Amygdala (tissue), 56 donors: Measurements from ENCODE around the gene PLBD1.

Experiments used
- DNase-seq, 56 donors: peaks; one replicate each; lab custom pipeline; 2025; lab: John Stamatoyannopoulos, UW

PLBD1 gene, protein sequence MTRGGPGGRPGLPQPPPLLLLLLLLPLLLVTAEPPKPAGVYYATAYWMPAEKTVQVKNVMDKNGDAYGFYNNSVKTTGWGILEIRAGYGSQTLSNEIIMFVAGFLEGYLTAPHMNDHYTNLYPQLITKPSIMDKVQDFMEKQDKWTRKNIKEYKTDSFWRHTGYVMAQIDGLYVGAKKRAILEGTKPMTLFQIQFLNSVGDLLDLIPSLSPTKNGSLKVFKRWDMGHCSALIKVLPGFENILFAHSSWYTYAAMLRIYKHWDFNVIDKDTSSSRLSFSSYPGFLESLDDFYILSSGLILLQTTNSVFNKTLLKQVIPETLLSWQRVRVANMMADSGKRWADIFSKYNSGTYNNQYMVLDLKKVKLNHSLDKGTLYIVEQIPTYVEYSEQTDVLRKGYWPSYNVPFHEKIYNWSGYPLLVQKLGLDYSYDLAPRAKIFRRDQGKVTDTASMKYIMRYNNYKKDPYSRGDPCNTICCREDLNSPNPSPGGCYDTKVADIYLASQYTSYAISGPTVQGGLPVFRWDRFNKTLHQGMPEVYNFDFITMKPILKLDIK

DNA sequence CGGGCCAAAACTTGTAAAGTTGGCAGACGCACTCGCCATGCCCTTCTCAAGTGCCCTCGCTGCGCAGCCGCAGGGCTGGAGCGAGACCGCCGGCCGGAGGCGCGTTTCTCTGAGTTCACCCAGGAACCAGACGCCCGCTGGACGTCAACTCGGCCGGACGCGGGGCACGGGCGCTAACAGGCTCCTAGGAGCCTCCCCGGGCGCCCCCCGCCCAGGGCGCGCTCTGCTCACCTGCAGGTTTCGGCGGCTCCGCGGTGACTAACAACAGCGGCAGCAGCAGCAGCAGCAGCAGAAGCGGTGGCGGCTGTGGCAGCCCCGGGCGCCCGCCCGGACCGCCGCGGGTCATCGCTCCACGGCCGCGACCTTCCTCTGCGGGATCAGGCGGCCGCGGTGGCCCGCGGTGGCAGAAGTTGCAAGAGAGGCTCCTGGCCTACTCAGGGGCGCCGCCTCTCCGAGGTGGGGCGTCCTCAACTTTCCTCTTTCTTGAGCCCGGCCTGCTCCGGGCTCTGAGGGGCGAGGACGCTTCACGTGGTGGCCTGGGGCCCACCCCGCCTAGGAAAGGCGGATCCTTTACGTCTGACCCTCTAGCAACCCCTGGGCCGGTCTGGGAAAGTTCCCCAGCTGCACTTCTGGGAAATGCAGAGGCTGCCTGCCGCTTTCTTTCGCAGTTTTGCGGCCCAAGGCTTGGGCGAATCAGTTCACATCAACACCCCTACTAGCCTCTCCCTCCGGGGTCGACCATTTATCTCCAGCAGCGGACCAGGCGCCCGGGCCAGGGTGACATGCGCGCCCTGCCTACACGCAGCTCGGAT lies at the start of gene PLBD1:
TSS of gene PLBD1 (minus strand) at position 533 of the 812 bp plus-strand sequence. CDS start at position 346, 187 bp downstream.
- DNase-seq: peak in 36 of 56 donors; percentile 4 to 59 (median 21)

DNA sequence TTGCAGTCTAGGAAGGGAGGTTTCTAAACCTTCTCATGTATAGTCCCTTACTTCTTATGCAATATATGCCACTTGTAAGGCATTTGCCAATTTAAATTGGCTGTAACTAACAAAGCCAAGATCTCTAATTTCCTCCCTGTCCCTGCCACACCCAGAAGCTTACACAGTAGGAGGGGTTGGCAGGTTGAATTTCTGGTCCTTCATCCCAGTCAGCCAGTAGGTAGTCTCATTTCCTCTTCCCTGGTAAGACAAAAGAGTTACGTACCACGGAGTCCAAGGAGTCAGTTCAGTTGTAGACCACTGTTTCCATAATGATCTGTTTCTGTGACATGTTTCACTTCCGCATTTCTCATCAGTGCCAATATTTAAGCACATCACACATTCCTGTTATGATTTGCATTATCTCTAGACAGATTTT lies 47.0 kb upstream of the PLBD1 start:
- DNase-seq: no peak

DNA sequence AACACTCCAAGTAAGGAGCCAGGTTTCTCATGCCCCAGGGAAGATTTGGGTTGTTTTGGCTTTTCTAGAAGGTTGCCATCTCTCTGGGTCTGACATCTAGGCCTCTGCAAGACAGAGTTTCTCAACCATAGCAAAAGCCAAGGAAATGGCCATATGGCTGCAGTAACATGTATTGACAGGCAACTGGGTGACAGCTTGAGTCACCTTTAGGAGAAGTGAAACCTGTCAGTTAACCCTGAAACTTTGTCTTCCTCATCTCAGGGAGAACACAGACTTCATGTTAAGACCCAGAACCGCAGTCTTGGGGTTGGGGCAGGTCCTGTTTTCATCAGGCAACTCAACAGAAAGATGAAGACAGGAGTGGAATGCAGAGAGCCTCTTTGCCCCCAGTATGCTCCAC lies 46.0 kb upstream of the PLBD1 start:
- DNase-seq: no peak

DNA sequence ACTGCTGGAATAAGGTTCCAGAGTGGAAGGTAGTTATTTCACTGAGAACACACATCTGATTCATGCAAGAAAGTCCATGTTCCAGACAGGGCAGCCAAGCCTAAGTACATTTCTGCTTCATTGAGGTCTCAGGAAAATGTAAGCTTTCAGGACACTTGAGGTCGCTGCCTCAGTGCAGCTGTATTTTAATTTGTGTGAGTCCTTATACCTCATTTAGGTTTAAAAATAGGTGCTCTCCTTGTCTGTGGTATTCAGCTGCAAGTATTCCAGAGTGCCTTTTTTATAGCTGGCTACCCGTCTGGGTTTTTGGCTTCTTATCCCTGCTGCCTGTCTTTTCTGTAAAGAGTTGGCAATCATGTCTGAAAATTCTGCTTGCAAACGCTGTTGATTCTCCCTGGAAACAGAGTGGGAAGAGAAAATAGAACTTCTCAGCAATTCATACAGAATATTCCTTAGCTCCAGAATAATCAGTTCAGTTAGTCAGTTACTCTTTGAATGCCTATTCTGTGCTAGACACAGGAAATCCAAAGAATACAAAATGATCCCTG lies 45.3 kb upstream of the PLBD1 start:
- peak in 3 of 56 donors; percentile 2 to 6 (median 3) for DNase-seq

DNA sequence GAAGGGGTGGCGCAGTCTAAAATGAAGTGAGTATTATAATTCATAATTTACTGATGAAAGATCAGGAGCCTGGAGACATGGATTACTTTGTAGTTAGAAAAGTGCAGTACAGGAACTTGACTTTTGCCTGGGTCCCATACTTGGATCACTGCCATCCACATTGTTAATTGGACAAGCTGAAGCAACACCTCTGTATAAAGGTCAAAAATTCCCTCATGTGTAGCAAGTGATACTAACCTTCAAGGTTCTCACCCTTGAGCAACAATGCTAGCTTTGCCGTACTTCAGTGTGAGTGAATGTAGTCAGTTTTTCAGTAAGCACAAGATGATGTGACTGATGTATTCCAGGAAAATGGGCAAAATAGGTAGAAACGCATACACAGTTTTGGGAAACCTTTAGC lies 44.6 kb upstream of the PLBD1 start:
- no peak for DNase-seq

DNA sequence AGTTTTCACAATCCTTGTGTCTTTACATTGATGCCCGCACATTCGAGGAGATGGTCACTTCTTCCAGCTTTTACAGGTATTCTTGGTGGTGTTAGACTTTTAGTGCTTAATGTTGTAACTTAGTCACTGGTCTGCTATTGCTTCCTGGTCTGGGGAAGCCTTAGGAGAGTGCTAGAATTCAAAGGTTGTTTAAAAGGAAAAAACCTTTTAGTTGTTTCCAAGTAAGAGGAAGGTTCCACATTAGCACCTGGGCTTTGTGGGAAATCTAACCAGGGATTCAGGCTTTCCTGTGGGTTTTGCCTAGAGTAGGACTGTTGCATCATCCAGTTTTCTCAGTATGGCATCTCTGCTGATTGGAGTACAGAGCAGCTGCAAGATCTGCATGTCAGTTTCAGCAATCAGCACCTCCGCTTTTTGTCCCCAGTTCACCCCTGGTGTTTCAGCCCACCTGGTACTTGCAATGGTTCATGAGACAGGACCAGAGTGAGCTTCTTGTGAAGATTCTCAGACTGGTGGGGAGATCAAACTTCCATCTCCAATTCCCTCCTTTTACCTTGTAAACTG lies 44.0 kb upstream of the PLBD1 start:
- no peak for DNase-seq

DNA sequence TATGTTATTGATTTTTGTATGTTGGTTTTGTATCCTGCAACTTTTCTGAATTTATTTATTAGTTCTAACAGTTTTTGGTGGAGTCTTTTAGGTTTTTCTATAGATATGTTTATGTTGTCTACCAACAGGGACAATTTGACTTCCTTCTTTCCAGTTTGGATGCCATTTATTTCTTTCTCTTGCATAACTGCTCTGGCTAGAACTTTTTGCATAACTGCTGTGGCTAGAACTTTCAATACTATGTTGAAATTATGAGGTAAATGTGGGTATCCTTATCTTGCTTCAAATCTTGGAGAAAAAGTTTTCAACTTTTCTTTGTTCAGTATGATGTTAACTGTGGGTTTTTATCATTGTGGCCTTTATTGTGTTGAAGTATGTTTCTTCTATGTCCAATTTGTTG lies 39.9 kb upstream of the PLBD1 start:
- no peak for DNase-seq

DNA sequence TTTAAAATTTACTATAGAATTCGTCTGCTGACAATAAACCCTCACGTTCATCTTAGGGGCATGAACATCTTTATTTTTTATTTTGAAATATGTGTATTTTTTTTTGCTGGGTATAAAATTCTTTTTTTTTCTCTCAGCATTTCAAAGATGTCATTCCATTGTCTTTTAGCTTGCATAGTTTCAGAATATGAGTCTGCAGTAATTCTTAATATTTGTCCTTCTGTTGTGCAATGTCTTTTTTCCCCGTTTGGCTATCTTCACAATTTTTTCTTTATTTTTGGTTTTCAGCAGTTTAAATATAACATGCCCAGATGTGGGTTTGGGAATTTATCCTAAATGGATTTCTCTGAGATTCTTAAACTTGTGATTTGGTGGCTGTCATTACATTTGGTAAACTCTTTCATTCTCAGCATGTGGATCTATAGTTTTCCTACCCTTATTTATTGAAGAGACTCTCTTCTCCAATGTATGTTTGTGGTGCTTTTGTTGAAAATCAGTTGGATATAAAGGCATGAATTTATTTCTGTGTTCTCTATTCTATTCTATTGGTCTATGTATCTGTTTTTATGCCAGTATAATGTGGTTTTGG lies 37.8 kb upstream of the PLBD1 start:
- no peak for DNase-seq

DNA sequence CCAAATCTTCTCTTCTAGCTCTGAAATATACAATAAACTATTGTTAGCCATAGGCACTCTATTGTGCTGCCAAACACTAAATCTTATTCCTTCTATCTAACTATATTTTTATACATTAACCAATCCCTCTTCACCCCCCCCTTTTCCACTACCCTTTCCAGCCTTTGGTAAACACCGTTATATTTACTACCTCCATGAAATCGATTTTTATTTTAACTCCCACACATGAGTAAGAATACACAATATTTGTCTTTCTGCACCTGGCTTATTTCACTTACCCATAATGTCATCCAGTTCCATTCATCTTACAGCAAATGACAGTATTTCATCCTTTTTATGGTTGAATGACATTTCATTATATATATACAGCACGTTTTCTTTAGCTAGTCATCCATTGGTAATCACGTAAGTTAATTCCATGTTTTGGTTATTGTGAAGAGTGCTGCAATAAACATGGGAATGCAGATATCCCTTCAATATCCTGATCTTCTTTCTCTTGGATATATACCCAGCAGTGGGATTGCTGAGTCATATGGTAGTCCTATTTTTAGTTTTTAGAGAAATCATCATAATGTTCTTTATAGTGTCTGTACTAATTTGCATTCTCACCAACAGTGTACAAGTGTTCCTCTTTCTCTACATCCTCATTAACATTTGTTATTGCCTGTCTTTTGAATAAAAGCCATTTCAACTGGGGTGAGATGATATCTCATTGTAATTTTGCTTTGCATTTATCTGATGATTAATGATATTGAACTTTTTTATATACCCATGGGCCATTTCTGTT lies 34.2 kb upstream of the PLBD1 start:
- no peak for DNase-seq

DNA sequence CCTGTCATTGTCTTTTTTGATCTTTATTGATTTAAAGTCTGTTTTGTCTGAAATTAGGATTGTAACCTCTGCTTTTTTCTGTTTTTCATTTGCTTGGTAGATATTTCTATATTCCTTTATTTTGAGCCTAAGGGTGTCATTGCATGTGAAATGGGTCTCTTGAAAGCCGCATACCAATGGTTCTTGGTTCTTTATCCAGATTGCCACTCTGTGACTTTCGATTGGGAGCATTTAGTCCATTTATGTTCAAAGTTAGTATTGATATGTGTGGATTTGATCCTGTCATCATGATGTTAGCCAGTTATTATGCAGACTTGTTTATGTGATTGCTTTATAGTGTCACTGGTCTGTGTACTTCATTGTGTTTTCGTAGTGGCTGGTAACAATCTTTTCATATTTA lies 29.8 kb upstream of the PLBD1 start:
- DNase-seq: no peak

DNA sequence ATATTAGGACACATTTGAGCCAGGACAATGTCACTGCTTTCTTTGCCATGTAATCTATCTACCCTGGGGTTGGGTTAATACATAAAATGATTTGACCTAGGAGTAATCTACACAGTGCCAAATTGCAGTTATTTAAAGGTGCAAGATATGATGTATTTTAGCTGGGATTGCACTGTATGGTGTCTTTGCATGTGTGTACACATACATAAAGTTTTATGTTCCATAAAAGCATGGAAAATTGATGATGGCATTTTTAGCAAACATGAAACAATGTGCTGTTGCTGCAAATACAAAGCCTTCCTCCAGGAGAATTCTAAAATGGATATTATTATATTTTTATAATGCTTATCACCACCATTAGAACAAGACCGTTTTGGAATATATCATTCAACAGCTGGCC lies 24.0 kb upstream of the PLBD1 start:
- no peak for DNase-seq

DNA sequence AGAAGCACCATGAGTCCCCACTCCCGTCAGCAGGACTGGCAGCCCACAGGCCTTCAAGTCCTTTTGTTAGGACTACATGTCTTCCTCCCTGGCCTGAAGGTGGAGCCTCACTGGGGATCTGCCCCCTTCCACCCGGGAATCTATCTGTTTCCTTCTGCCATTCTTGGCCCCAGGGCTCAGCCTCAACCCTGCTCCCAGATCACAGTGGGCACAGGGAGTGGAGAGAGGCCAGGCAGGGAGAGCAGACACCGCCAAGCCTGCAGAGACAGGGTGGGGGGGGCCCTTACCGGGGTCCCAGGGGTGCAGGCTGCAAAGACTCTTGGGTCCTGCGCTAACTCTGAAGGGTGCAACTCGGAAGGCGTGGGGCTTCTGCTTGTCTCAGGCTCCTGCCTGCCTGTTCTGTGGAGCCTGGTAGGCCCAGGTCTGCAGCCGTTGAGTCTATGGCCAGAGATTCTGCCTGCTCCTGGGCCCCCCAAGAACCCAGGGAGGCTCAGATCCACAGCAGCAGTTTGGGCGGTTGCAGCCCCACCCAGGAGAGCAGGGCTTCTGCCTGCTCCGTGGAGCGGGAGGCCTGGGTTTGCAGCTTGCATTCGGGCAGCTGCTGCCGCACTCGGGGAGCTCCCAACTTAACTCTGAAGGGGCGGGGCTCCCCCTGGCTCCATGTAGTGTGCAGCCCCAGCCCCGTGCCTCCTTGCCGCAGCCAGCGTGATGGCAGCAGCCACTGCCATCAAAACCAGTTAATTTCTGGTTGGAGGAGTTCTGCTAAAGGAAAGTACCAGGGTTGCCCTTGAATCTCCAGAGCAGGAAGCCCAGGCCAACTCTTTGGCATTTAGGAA lies 21.7 kb upstream of the PLBD1 start:
- no peak for DNase-seq

DNA sequence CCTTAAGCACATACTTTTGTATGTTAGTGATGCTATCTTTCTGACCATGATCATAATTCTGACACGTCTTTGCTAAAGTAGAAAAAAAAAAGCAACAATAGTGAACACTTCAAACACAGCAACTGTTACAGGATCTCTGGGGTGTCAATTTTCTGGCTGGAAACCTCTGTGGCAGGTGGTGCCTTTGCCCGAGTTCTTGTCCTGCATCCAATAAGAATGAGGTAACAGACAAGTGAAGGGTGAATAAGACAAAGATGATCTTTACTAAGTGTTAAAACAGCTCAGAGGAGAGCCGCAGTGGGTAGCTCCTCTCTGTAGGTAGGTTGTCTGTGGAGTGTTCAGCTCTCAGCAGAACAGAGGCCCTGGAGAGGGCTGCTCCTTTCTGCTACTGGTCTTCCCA lies 20.9 kb upstream of the PLBD1 start:
- no peak for DNase-seq

DNA sequence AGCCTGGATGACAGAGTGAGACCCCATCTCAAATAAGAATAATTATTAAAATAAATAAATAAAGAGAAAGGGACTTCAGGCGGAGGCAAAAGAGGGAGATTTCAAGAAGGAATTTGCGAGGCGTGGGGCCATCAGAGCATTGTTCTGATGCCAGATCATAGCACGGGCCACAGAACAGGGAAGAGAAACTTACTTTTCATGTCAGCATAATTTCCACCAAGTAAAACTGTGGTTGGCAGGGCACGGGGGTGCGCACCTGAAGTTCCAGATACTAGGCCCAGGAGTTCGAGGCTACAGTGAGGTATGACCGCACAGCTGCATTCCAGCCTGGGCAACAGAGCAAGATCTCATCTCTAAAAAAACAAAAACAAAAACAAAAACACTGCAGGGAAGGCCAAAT lies 11.0 kb upstream of the PLBD1 start:
- DNase-seq: no peak

DNA sequence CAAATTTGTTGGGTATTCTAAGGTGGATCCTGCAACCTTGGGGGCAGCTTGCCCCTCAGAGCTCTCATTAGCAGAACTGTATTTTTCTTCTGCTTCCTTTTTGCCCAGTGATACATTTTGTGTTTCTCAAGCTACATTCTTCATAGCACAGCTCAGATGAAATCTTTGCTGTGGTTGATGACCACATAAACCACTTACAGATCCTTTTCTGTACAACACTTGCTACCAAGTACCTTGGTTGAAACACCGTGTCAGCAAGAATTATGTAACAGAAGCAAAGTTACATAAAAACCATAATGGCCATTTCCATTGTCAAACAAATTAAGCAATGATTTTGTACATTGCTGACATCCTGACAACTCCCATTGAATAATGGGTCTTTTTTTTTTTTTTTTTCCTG lies 9.7 kb upstream of the PLBD1 start:
- no peak for DNase-seq

DNA sequence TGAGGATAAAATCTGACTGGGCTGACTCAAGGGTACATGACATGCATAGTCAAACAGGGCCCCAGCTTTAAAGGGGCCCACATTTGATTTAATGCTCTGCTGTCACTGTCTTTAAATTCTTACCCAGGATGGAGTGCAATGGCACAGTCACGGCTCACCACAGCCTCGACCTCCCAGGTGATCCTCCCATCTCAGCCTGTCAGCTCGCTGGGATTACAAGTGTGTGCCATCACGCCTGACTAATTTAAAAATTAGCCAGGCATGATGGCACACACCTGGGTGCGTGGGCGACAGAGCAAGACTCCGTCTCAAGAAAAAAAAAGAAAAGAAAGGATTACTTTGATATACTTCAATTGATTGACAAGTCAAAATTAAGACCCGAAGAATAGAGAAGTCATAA lies 9.2 kb upstream of the PLBD1 start:
- no peak for DNase-seq

DNA sequence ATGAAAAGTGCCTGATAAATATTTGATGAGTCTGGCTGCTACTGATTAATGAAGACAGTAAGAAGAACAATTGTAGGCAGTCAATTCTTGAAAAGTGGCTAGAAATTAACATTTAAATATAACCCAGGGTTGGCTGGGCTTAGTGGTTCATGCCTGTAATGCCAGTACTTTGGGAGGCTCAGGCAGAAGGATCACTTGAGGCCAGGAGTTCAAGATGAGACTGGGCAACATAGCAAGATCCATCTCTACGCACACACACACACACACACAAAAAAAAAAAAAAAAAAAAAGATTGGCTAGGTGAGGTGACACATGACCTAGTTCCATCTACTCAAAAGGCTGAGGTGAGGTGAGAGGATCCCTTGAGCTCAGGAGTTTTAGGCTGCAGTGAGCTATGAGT lies 7.9 kb upstream of the PLBD1 start:
- no peak for DNase-seq

DNA sequence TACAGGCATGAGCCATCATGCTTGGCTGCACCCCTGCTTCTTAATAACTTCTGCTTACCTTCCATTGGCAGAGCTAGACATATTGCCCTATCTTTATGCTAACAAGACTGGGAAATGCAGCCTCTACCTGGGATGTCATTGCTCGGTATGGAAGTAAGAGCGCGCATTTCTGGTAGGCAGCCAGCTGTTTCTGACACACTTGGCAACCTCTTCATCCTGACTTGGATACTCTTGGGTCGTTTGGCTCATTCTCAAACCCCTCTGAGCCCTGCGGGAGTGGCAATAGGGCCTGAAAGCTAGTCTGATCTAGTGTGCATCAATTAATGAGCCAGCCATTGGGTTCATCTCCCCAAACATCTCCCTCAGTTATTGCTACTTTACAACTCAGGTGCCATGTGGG lies 5.4 kb upstream of the PLBD1 start:
- DNase-seq: no peak

DNA sequence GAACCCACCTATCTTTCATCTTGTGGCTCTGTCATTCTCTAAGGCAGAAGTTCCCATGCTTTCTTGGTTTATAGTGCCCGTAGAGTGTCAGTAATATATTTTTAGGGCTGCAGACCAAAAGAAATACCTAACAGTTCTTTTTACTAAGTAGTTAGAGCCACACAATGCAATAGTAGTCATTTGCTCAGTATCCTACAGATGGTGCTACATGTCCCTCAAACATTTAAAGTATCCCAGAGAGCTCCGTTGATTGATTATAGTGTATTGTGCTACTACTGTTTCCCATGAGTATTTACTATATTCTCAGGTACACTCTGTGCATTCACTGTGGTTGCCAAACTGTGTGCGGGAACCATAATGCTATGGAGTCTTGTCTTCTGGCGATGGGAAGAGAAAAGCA lies 4.7 kb upstream of the PLBD1 start:
- no peak for DNase-seq
